ENCODE measurements around the gene HOXB3.

GRCh38 chr17:48631693-48632578 is 41.9 kb upstream of the HOXB3 start:
- TF ChIP-seq CTCF (IDR thresholded peaks at IDR 0.05; ENCODE audit: insufficient read depth, low read depth, low read length) (no peak), EZH2 (IDR thresholded peaks at IDR 0.05; ENCODE audit: insufficient read depth, low read length) (peak; percentile 20)

Measured in astrocyte (in vitro differentiated cells and primary cell).